ENCODE results near the gene MEAK7. TPM values are rescaled to one million over a fixed set of nuclear protein-coding genes. Genes with fewer than 3 reads are reported as not detected.

Gene MEAK7
- total and polyA plus RNA-seq, 2 of the 8 experiments (the other 6 are each of a cell fraction or from before 2014, with no cell fraction given) = 9.6 to 19.6 TPM

GRCh38 chr16:84498859-84499620 is 5.4 kb downstream of the MEAK7 start:
- H3K4me2 ChIP-seq (ENCODE audit: insufficient read depth in 1 of 2, low read depth in 2 of 2, low read length in 2 of 2) = no peak overlapping the region
- no peak overlapping the region for H2BK20ac ChIP-seq (ENCODE audit: low read length)
- H3K4me3 ChIP-seq (ENCODE audit: extremely low read depth in 1 of 4, insufficient read depth in 2 of 4, low read depth in 3 of 4, low read length in 4 of 4) = no peak overlapping the region
- no peaks in the 10 kb centered on the region for H3K27me3 ChIP-seq (replicated peaks in 1 of 4; ENCODE audit: control insufficient read depth in 3 of 4, extremely low read depth in 1 of 4, insufficient read depth in 3 of 4, low read length in 3 of 4)
- no peak for FAIRE-seq
- H4K91ac ChIP-seq (replicated peaks; ENCODE audit: insufficient read length, low read length) = no peak overlapping the region
- no peak overlapping the region for H2AK5ac ChIP-seq (ENCODE audit: low read depth, low read length)
- H3K9me3 ChIP-seq (ENCODE audit: insufficient read depth in 2 of 2, low read depth in 1 of 2, low read length in 1 of 2) = no peaks in the 10 kb centered on the region
- no peak overlapping the region for H3K4ac ChIP-seq (replicated peaks; ENCODE audit: insufficient read length, low read depth, low read length)
- no peak overlapping the region for H3K56ac ChIP-seq (replicated peaks; ENCODE audit: insufficient read length, low read depth, low read length)
- H3K14ac ChIP-seq (ENCODE audit: insufficient read length) = no peak overlapping the region
- DNase-seq (ENCODE audit: low read depth in 1 of 2, low spot score in 2 of 2) = no peak
- ChIA-PET POLR2A (ENCODE audit: partially characterized antibody) (no interaction called here), CTCF (ENCODE audit: partially characterized antibody) (interaction anchor here (2.3 kb wide), 1 partner anchor 14 kb away, joined by 14 read pairs; no protein-coding TSS in a partner anchor)
- peaks cover 2 to 31% (median 20%) of the 10 kb centered on the region in 4 experiments; a peak in 6 of 8 replicates for H3K36me3 ChIP-seq (ENCODE audit: control insufficient read depth in 2 of 4, insufficient read depth in 4 of 4, low read length in 3 of 4)
- H3K23me2 ChIP-seq (ENCODE audit: low read depth, low read length) = peaks cover 3% of the 10 kb centered on the region; the same call in 1 of the 2 replicates
- H2BK120ac ChIP-seq (replicated peaks; ENCODE audit: low read depth, low read length) = no peak overlapping the region
- no peak overlapping the region for H3K27ac ChIP-seq (ENCODE audit: low read depth, low read length)
- H4K20me1 ChIP-seq (replicated peaks in 1 of 2; ENCODE audit: control insufficient read depth in 1 of 2, insufficient read depth in 2 of 2, low read length in 2 of 2) = peaks cover 0 to 2% of the 10 kb centered on the region in 2 experiments
- WGBS, 2 experiments (ENCODE audit: extremely low coverage in 1 of 2, insufficient coverage in 1 of 2, insufficient read length in 1 of 2, insufficient replicate concordance in 2 of 2, low coverage in 1 of 2, low lambda C conversion rate in 2 of 2, missing lambda C conversion rate in 1 of 2) = 93% methylated on average over 13 of the region's 13 CpGs; no CpG with 5 or more reads in 1 of the 2 experiments
- peaks cover 0 to 5% (median 4%) of the 10 kb centered on the region in 4 experiments; a peak in 5 of 7 replicates for H3K4me1 ChIP-seq (replicated peaks in 1 of 4; ENCODE audit: control insufficient read depth in 3 of 4, insufficient read depth in 4 of 4, low read length in 3 of 4)
- no peak overlapping the region for H3K9ac ChIP-seq (replicated peaks in 1 of 4; ENCODE audit: extremely low read depth in 1 of 4, low read depth in 3 of 4, low read length in 3 of 4)
- H2BK12ac ChIP-seq (ENCODE audit: low read depth, low read length) = no peak overlapping the region
- no peak overlapping the region for H2BK5ac ChIP-seq (ENCODE audit: low read depth, low read length)
- H2BK15ac ChIP-seq (ENCODE audit: low read length) = no peak overlapping the region
- no peak overlapping the region for H4K5ac ChIP-seq (ENCODE audit: insufficient read length, low read depth, low read length)
- H3K23ac ChIP-seq (ENCODE audit: insufficient read length) = no peak overlapping the region
- H2AFZ ChIP-seq (ENCODE audit: low read length) = no peak overlapping the region
- no peaks in the 10 kb centered on the region for H3K79me1 ChIP-seq (ENCODE audit: low read depth, low read length)
- H4K8ac ChIP-seq (ENCODE audit: extremely low read depth, insufficient read depth, low read length) = no peak overlapping the region
- H3K18ac ChIP-seq (ENCODE audit: extremely low read depth, low read length) = no peak overlapping the region
- peaks cover 0 to 3% of the 10 kb centered on the region in 2 experiments; a peak in 1 of 4 replicates for H3K79me2 ChIP-seq (ENCODE audit: control insufficient read depth in 1 of 2, insufficient read depth in 2 of 2, low read length in 2 of 2)
- TF ChIP-seq SP2 (IDR thresholded peaks at IDR 0.05; ENCODE audit: low read length) (no peak), SUZ12 (IDR thresholded peaks at IDR 0.05; ENCODE audit: low read length) (no peak), POLR2AphosphoS5 (IDR thresholded peaks at IDR 0.05; ENCODE audit: low read depth, low read length) (no peak), TBP (IDR thresholded peaks at IDR 0.05; ENCODE audit: low read depth, low read length) (no peak)
